ENCODE measurements around the gene KCNH2.

GRCh38 chr7:150928541-150928940 is 49.6 kb downstream of the KCNH2 start:
- no peak for TF ChIP-seq EZH2 (IDR thresholded peaks at IDR 0.05; ENCODE audit: low read length, unreplicated experiment)
- TF ChIP-seq CTCF (conservative IDR thresholded peaks at IDR 0.05; ENCODE audit: low read depth, low read length), result no peak
